ENCODE results near the gene NCCRP1. TPM values are rescaled to one million over a fixed set of nuclear protein-coding genes. Genes with fewer than 3 reads are reported as not detected.
A peak's percentile ranks its signal among the peaks of the same experiment; 100 is the strongest.

NCCRP1 gene
- total and polyA plus RNA-seq, 8 donors = 0.96 to 8.5 (median 3.2) TPM

GRCh38 chr19:39181500-39182173, 15.1 kb upstream of the NCCRP1 start:
- FAIRE-seq (no peak), DNase-seq (peak in 1 of 6 donors; percentile 56), ATAC-seq (peak in 2 of 4 donors; percentile 9 to 25)
- TF ChIP-seq, protein P1, sequence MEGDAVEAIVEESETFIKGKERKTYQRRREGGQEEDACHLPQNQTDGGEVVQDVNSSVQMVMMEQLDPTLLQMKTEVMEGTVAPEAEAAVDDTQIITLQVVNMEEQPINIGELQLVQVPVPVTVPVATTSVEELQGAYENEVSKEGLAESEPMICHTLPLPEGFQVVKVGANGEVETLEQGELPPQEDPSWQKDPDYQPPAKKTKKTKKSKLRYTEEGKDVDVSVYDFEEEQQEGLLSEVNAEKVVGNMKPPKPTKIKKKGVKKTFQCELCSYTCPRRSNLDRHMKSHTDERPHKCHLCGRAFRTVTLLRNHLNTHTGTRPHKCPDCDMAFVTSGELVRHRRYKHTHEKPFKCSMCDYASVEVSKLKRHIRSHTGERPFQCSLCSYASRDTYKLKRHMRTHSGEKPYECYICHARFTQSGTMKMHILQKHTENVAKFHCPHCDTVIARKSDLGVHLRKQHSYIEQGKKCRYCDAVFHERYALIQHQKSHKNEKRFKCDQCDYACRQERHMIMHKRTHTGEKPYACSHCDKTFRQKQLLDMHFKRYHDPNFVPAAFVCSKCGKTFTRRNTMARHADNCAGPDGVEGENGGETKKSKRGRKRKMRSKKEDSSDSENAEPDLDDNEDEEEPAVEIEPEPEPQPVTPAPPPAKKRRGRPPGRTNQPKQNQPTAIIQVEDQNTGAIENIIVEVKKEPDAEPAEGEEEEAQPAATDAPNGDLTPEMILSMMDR (IDR thresholded peaks at IDR 0.05) = no peak
- Histone ChIP-seq H3K27me3 (no peaks in the 10 kb centered on the region), H3K4me3 (no peak overlapping the region), H3K36me3 (peaks cover 0 to 7% (median 7%) of the 10 kb centered on the region in 3 donors), H3K4me1 (no peaks in the 10 kb centered on the region), H3K9me3 (no peaks in the 10 kb centered on the region), H3K27ac (no peak overlapping the region)
- intact Hi-C loops (cut with DNase I) = loop anchor here in 1 of 3 donors (10.0 kb wide), 1 partner anchor 47 kb away; no protein-coding TSS in a partner anchor
- 61 to 68% methylated on average over 21 of the region's 21 CpGs for WGBS, 2 donors

DNA sequence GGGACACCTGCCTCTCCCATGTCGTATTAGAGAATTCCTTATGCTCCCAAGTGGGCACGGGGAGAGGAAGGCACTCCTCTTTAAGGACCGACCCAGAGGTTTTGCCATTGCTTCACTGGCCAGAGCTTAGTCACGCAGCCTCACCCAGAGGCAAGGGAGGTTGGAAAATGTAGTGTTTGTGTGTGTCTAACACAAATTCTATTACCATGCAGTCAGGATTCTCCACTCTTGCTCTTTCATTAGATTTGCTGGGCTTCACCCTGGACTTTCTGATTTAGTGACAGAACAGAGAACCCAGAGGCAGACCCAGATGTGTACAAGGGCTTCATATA, 14.6 kb upstream of the NCCRP1 start:
- intact Hi-C loops (cut with DNase I) = loop anchor here in 1 of 3 donors (10.0 kb wide), 1 partner anchor 47 kb away; no protein-coding TSS in a partner anchor
- no peak for FAIRE-seq
- no peak for DNase-seq
- Histone ChIP-seq H3K36me3 (peaks cover 0 to 5% (median 5%) of the 10 kb centered on the region in 3 donors), H3K27me3 (no peaks in the 10 kb centered on the region), H3K27ac (no peak overlapping the region), H3K9me3 (no peaks in the 10 kb centered on the region), H3K4me3 (no peak overlapping the region), H3K4me1 (no peaks in the 10 kb centered on the region)
- ATAC-seq = no peak
- TF ChIP-seq, protein P1 (IDR thresholded peaks at IDR 0.05) = no peak
- WGBS, 2 donors = 83 to 85% methylated on average over 4 of the region's 4 CpGs

GRCh38 chr19:39183104-39183503, 13.7 kb upstream of the NCCRP1 start:
- intact Hi-C loops (cut with DNase I) = loop anchor here in 1 of 3 donors (10.0 kb wide), 1 partner anchor 48 kb away; no protein-coding TSS in a partner anchor
- Histone ChIP-seq H3K9me3 (no peaks in the 10 kb centered on the region), H3K4me1 (no peaks in the 10 kb centered on the region), H3K4me3 (no peak overlapping the region), H3K27me3 (no peaks in the 10 kb centered on the region), H3K27ac (no peak overlapping the region), H3K36me3 (peaks cover 0 to 5% (median 3%) of the 10 kb centered on the region in 3 donors)
- no peak for ATAC-seq
- FAIRE-seq = no peak
- TF ChIP-seq, protein P1 (IDR thresholded peaks at IDR 0.05) = no peak
- DNase-seq = no peak
- WGBS, 2 donors = 77 to 83% methylated on average over 8 of the region's 8 CpGs

DNA sequence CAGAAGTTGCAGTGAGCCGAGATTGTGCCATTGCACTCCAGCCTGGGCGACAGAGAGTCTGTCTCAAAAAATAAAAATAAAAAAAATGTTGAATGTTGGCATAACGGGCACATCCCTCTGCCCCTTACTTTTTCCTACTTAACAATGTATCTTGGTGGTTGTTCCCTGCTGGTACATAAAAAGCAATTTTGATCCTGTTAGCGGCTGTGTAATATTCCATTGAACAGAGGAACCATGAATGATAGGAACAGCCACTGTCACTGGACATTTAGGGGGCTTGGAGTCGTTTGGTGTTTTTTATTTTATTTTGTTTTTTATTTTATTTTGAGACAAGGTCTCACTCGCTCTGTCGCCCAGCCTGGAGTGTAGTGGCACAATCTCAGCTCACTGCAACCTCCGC, 10.4 kb upstream of the NCCRP1 start:
- no peak for FAIRE-seq
- no peak for ATAC-seq
- no peak for DNase-seq

More for the DNA sequence above, 10.4 kb upstream of the NCCRP1 start:
- 84 to 93% methylated on average over 8 of the region's 8 CpGs for WGBS, 2 donors
- H3K4me3 ChIP-seq = no peak overlapping the region
- H3K27me3 ChIP-seq = no peaks in the 10 kb centered on the region
- no peaks in the 10 kb centered on the region for H3K36me3 ChIP-seq
- intact Hi-C loops (cut with DNase I) = loop anchor here in 2 of 3 donors (5.0 to 10.0 kb wide), 2 partner anchors 52 to 54 kb away; no protein-coding TSS in a partner anchor
- H3K4me1 ChIP-seq = no peaks in the 10 kb centered on the region
- TF ChIP-seq, protein P1 (IDR thresholded peaks at IDR 0.05) = no peak
- no peaks in the 10 kb centered on the region for H3K9me3 ChIP-seq
- no peak overlapping the region for H3K27ac ChIP-seq

All from pancreas (tissue), 10 donors.